ENCODE results near the gene CKAP5.

The CKAP5 gene

DNA sequence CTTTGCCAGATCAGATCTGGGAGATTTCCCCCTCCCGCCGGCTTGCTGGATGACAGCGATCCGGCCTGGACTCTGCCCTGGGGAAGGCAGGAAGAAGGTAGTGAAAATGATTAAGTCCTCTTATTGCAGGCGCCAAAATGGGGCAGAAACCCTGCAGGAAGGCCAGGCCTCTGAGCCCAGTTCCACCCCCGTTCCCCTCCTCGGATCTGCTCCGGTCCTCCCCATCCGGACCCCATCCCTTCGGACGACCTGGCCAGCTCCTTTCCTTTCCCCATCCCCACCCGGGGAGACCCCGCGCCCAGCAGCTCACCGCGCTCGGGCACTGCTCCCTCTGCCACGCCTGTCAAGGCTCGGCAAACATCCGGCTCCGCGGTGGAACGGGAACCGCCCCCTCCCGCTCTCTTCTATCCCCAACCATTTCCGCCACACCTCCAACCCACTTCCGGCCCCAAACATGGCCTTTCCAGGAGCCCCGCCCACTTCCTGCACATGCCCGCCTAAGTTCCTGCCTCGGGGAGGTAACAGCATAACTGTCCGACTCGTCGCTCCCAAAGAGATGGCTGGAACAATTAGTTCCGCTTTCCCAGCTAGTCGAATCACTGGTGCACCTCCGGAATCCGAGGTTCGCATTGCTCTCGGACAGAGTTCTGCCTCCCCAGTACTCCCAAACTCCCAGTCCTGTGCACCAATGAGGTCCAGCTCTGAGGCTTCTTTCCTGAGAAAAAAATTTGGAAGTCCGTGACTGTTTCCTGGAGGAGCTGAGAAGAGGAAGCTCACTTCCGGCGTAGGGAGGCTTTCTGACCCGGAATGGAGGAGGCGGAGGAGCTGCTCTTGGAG lies 145.6 kb downstream of the CKAP5 start, which contains the start of the genes ARHGAP1 and ZNF408:
Gene ARHGAP1 (minus strand): TSS at position 379 of the 837 bp plus-strand sequence. CDS start 4,512 bp downstream, outside the sequence.
Gene ZNF408 (plus strand): TSS at position 791 of the 837 bp plus-strand sequence. CDS start 17 bp downstream, at position 808.
- no peak for TF ChIP-seq CTCF (conservative IDR thresholded peaks at IDR 0.05; ENCODE audit: low read depth, low read length)
- peak within 1 kb of the TSS; percentile 84 for H3K4me3 ChIP-seq (ENCODE audit: low read length)

DNA sequence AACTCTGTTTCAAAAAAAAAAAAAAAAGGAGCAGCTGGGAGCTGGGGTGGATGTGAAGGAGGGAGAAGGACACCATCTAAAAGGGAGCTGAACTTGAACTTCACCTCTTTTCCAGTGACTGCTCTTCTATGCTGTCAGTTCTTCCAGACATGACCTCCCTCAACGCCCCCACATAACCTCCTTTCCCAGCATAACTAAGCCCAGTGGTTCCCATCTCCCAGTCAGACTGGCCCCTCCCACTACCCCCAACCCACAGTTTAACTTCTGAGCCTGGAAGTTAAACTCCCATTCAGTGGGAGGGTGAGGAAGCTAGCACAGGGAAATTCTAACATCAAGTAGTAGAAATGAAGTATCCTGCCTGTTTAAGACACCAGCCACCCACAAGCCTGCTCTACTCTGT lies 147.5 kb downstream of the CKAP5 start:
- TF ChIP-seq CTCF (conservative IDR thresholded peaks at IDR 0.05; ENCODE audit: low read depth, low read length) = no peak
- H3K4me3 ChIP-seq (ENCODE audit: low read length) = no peak overlapping the region
- no peak for DNase-seq (ENCODE audit: low read depth)

More for the DNA sequence above, 145.6 kb downstream of the CKAP5 start, which contains the start of the genes ARHGAP1 and ZNF408:
- DNase-seq (ENCODE audit: low read depth) = peak; percentile 94

DNA sequence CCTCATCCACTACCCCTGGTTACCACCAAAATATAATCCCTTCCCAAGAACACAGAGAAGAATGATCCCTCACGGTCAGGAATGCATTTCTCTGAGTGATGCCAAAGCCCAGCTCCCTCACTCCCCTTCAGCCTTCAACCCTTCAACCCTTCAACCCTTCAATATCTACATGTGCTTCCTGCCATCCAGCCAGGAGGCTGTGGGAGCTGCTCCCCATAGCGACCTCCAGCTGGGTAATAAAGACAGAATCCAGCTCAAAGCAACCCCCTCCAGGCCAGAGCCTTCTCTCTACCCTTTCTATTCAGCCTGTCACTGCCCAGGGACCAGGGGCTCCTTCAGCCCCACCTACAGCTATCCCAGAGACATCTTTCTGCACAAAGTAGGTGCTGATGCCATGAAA lies 148.4 kb downstream of the CKAP5 start:
- TF ChIP-seq CTCF (conservative IDR thresholded peaks at IDR 0.05; ENCODE audit: low read depth, low read length) = no peak
- DNase-seq (ENCODE audit: low read depth) = no peak
- H3K4me3 ChIP-seq (ENCODE audit: low read length) = no peak overlapping the region

- TF ChIP-seq CTCF (conservative IDR thresholded peaks at IDR 0.05; ENCODE audit: low read depth, low read length) = no peak
- no peak overlapping the region for H3K4me3 ChIP-seq (ENCODE audit: low read length)
- no peak for DNase-seq (ENCODE audit: low read depth)
These were observed 148.8 kb downstream of the CKAP5 start for GRCh38 chr11:46697303-46697702.

GRCh38 chr11:46696212-46696558 lies 149.9 kb downstream of the CKAP5 start:
- DNase-seq (ENCODE audit: low read depth) = no peak
- H3K4me3 ChIP-seq (ENCODE audit: low read length) = no peak overlapping the region

GRCh38 chr11:46695345-46696211 lies 150.5 kb downstream of the CKAP5 start:
- no peak overlapping the region for H3K4me3 ChIP-seq (ENCODE audit: low read length)
- DNase-seq (ENCODE audit: low read depth) = no peak
- TF ChIP-seq CTCF (conservative IDR thresholded peaks at IDR 0.05; ENCODE audit: low read depth, low read length) = no peak

More at GRCh38 chr11:46696212-46696558, 149.9 kb downstream of the CKAP5 start:
- no peak for TF ChIP-seq CTCF (conservative IDR thresholded peaks at IDR 0.05; ENCODE audit: low read depth, low read length)

Measured in retinal pigment epithelial cell (primary cell).